ENCODE results near the gene USF2. TPM values are rescaled to one million over a fixed set of nuclear protein-coding genes. Genes with fewer than 3 reads are reported as not detected.

USF2 gene
- total RNA-seq, 1 experiment from 2014 or later, result 123 TPM

- H3K14ac ChIP-seq (ENCODE audit: insufficient read depth, low read length), result no peak overlapping the region
- H3K4ac ChIP-seq (ENCODE audit: low read depth, low read length), result no peak overlapping the region
- no peak overlapping the region for H3K18ac ChIP-seq (ENCODE audit: insufficient read length, low read depth, low read length)
- no peaks in the 10 kb centered on the region for H4K20me1 ChIP-seq (ENCODE audit: control insufficient read depth, insufficient read depth, insufficient read length)
- no peaks in the 10 kb centered on the region for H3K79me2 ChIP-seq (ENCODE audit: insufficient read depth, low read length)
- no peak overlapping the region for H2BK120ac ChIP-seq (ENCODE audit: low read depth, low read length, poor library complexity, severe bottlenecking)
- TF ChIP-seq CTCF (conservative IDR thresholded peaks at IDR 0.05), result no peak
- H4K91ac ChIP-seq (ENCODE audit: insufficient read length, low read depth, low read length), result no peak overlapping the region
- H2BK20ac ChIP-seq (ENCODE audit: low read depth, low read length, poor library complexity, severe bottlenecking), result no peak overlapping the region
- peaks cover 19% of the 10 kb centered on the region for H3K27me3 Mint-ChIP-seq (ENCODE audit: low read depth)
- no peak overlapping the region for H2AFZ ChIP-seq (ENCODE audit: low read length)
- no peaks in the 10 kb centered on the region for H3K27me3 ChIP-seq (ENCODE audit: insufficient read depth, low read length)
- H2AK5ac ChIP-seq (ENCODE audit: insufficient read length, low read length), result no peak overlapping the region
- DNase-seq, result no peak
- no peak overlapping the region for H3K4me2 ChIP-seq (ENCODE audit: insufficient read depth, insufficient read length, low read length)
- no peak overlapping the region for H3K56ac ChIP-seq (ENCODE audit: insufficient read length, low read depth, low read length)
- H3K4me1 ChIP-seq (ENCODE audit: insufficient read depth, low read length), result no peaks in the 10 kb centered on the region
- H2BK5ac ChIP-seq (ENCODE audit: insufficient read length, low read length), result no peak overlapping the region
- H3T11ph ChIP-seq (ENCODE audit: low read length), result no peak overlapping the region
- H3K27ac ChIP-seq (ENCODE audit: insufficient read length, low read depth, low read length), result no peak overlapping the region
- H4K5ac ChIP-seq (ENCODE audit: insufficient read length, low read depth, low read length), result no peak overlapping the region
- H3K4me1 Mint-ChIP-seq, result peaks cover 2 to 8% of the 10 kb centered on the region in 2 experiments
- H3K9me3 Mint-ChIP-seq, result no peaks in the 10 kb centered on the region
- H2BK12ac ChIP-seq (ENCODE audit: insufficient read length, low read depth, low read length), result no peak overlapping the region
- no peaks in the 10 kb centered on the region for H3K9me3 ChIP-seq (ENCODE audit: control insufficient read depth, low read depth, low read length)
- no peaks in the 10 kb centered on the region for H3K79me1 ChIP-seq (ENCODE audit: insufficient read depth, low read depth, low read length, poor library complexity, severe bottlenecking)
- no peaks in the 10 kb centered on the region for H3K23me2 ChIP-seq (ENCODE audit: insufficient read length, low read depth, low read length, poor library complexity, severe bottlenecking)
- no peak overlapping the region for H3K23ac ChIP-seq (ENCODE audit: insufficient read length, low read depth, low read length)
- no peak overlapping the region for H3K4me3 Mint-ChIP-seq
- no peak overlapping the region for H2BK15ac ChIP-seq (ENCODE audit: low read depth, low read length)
- H4K8ac ChIP-seq (replicated peaks; ENCODE audit: insufficient read length, low read depth, low read length), result no peak overlapping the region
- WGBS (ENCODE audit: extremely low coverage, insufficient read length, low lambda C conversion rate), result no CpG with 5 or more reads among the region's 11 CpGs
- peak overlapping the region in 1 of 3 experiments; percentile 27; a peak in 1 of 7 replicates for H3K27ac Mint-ChIP-seq
- peaks cover 7 to 41% (median 38%) of the 10 kb centered on the region in 3 experiments; a peak in 6 of 7 replicates for H3K36me3 Mint-ChIP-seq (ENCODE audit: insufficient read depth in 1 of 3, low read depth in 3 of 3)
- H3K9ac ChIP-seq (ENCODE audit: extremely low read depth, insufficient read length, low read length), result no peak overlapping the region
Measured at GRCh38 chr19:35279374-35279773, 10.6 kb downstream of the USF2 start.
